Measurements from ENCODE around the gene SMYD2. TPM values are rescaled to one million over a fixed set of nuclear protein-coding genes. Genes with fewer than 3 reads are reported as not detected.

Gene SMYD2
- total and polyA plus RNA-seq, 10 of the 15 experiments (the other 5 are each of a cell fraction or from before 2014, with no cell fraction given), result 8.3 to 55.7 (median 26.4) TPM

GRCh38 chr1:214305164-214305751, 24.3 kb downstream of the SMYD2 start (continued):
- TF ChIP-seq ATF2 (IDR thresholded peaks at IDR 0.05; ENCODE audit: low read length) (no peak), RB1 (IDR thresholded peaks at IDR 0.05; ENCODE audit: borderline replicate concordance) (no peak)

GRCh38 chr1:214306269-214306668, 25.3 kb downstream of the SMYD2 start:
- POLR2A ChIA-PET, result interaction anchor here (0.6 kb wide), 1 partner anchor 858 kb away, joined by 3 read pairs; no protein-coding TSS in a partner anchor
- RAD21 ChIA-PET (ENCODE audit: unreplicated experiment), result interaction anchor here (1.1 kb wide), 1 partner anchor 45 kb away, joined by 3 read pairs; no protein-coding TSS in a partner anchor
- over 99% methylated on average over 6 of the region's 6 CpGs for WGBS (ENCODE audit: insufficient coverage, insufficient replicate concordance, low lambda C conversion rate, missing lambda C conversion rate)

More at GRCh38 chr1:214306269-214306668, 25.3 kb downstream of the SMYD2 start:
- no peak overlapping the region for H3K27ac ChIP-seq (ENCODE audit: control insufficient read depth, insufficient read depth)
- no peak for ATAC-seq
- H3K79me2 ChIP-seq (ENCODE audit: control insufficient read depth, insufficient read depth, low read length), result no peaks in the 10 kb centered on the region
- SMC1A ChIA-PET (ENCODE audit: uncharacterized antibody, unreplicated experiment), result interaction anchor here (1.0 to 1.5 kb wide), 2 partner anchors 9 to 19 kb away, joined by 3 read pairs; no protein-coding TSS in a partner anchor
- CTCF ChIA-PET, result interaction anchor here (0.8 to 2.2 kb wide), 4 partner anchors 12 to 279 kb away, joined by 3 to 12 read pairs (median 7); no protein-coding TSS in a partner anchor
- H3K9me3 ChIP-seq (replicated peaks; ENCODE audit: control insufficient read depth, insufficient read depth, low read length), result no peaks in the 10 kb centered on the region
- TF ChIP-seq RCOR1 (conservative IDR thresholded peaks at IDR 0.05; ENCODE audit: low read depth, low read length) (no peak), SUZ12 (IDR thresholded peaks at IDR 0.05; ENCODE audit: unreplicated experiment) (no peak), KDM1A (IDR thresholded peaks at IDR 0.05; ENCODE audit: borderline replicate concordance) (no peak), BCL11A (IDR thresholded peaks at IDR 0.05; ENCODE audit: low read depth, low read length) (no peak), MEF2A (IDR thresholded peaks at IDR 0.05; ENCODE audit: insufficient read depth, low read depth, low read length) (no peak)
- no peak for FAIRE-seq
- no peak overlapping the region for H3K4me3 ChIP-seq
- no peaks in the 10 kb centered on the region; a peak in 1 of 4 replicates for H3K36me3 ChIP-seq (ENCODE audit: control insufficient read depth in 2 of 2, insufficient read depth in 2 of 2, low read length in 1 of 2)
- no peak for DNase-seq (ENCODE audit: low read depth, low spot score)
- intact Hi-C loops (cut with micrococcal nuclease; ENCODE audit: unreplicated experiment) (no loop called here), in situ Hi-C loops (cut with MboI) (no loop called here)
- no peaks in the 10 kb centered on the region for H3K27me3 ChIP-seq (replicated peaks in 1 of 2; ENCODE audit: control insufficient read depth in 2 of 2, insufficient read depth in 2 of 2, low read length in 1 of 2)
- BruUV-seq (replicated peaks), result no TSS peak
- no peak overlapping the region for H2AFZ ChIP-seq (ENCODE audit: control insufficient read depth, low read depth, low read length)
- no peak overlapping the region for H3K4me2 ChIP-seq (ENCODE audit: control insufficient read depth, insufficient read depth)
- no peak overlapping the region for H3K9ac ChIP-seq (ENCODE audit: control insufficient read depth, insufficient read depth, low read length)
- H3K4me1 ChIP-seq (ENCODE audit: control insufficient read depth, insufficient read depth, low read length), result peaks cover 5% of the 10 kb centered on the region
- H4K20me1 ChIP-seq (ENCODE audit: control insufficient read depth, insufficient read depth), result no peaks in the 10 kb centered on the region

All from GM12878 (cell line).